ENCODE measurements around the gene CDC25B. TPM values are rescaled to one million over a fixed set of nuclear protein-coding genes. Genes with fewer than 3 reads are reported as not detected.
A peak's percentile ranks its signal among the peaks of the same experiment; 100 is the strongest.

CDC25B gene
- total RNA-seq, 2 donors from 2014 or later: 8.7 to 25.6 TPM

DNA sequence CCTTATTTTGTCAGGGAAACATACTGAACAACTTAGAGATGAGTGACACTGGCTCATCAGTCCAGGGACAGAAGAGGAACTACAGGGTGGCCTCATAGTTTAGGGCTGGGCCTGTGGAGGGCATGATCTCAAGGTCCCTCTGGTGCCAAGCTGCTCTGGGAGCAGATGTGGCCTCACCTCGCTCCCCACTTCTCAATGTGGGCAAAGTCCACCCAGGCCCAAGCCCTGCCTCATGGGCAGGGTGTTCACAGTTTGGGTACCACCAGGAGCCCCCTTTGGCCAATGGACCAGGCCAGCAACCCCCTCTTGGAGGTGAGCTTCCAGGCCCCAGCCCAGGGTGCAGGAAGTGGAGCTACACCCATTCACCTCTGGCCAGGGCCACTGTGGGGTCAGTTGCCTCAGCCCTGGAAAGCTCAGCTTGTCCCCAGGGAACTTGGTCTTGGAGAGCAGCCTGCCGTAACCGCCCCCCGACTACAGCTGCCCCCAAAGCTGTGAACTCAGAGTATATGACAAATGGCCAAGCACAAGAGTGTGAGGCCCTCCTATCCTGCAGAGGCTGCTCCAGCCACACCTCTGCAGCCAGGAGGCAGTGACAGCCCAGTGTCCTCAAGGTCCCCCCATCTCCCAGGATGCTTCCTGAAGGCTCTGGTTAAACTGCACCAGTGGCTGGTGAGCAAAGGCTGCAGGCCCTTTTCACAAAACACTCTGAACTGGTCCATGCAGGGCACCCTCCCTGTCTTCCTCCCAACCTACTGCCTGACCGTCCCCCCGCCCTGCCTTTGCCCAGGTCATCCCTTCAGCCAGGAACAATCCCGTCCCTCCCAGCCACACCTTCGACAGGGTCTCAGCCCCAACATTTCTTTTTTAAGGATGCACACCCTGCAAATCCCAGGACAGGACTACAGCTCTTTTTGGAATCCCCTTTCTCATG, 32.2 kb upstream of the CDC25B start:
- no peak overlapping the region for H3K4me3 ChIP-seq
- H3K36me3 ChIP-seq: no peaks in the 10 kb centered on the region
- 89% methylated on average over 8 of the region's 8 CpGs for WGBS
- no peaks in the 10 kb centered on the region for H3K27me3 ChIP-seq (replicated peaks; ENCODE audit: insufficient read depth)
- DNase-seq (ENCODE audit: low spot score): no peak
- no peaks in the 10 kb centered on the region for H3K4me1 ChIP-seq (replicated peaks)
- no peak for TF ChIP-seq POLR2AphosphoS5 (IDR thresholded peaks at IDR 0.05)
- no peak for TF ChIP-seq CTCF (IDR thresholded peaks at IDR 0.05)
- no peak for TF ChIP-seq POLR2A (IDR thresholded peaks at IDR 0.05)
- no peak overlapping the region for H3K27ac ChIP-seq
- intact Hi-C loops (cut with DNase I): no loop called here
- no peaks in the 10 kb centered on the region for H3K9me3 ChIP-seq

DNA sequence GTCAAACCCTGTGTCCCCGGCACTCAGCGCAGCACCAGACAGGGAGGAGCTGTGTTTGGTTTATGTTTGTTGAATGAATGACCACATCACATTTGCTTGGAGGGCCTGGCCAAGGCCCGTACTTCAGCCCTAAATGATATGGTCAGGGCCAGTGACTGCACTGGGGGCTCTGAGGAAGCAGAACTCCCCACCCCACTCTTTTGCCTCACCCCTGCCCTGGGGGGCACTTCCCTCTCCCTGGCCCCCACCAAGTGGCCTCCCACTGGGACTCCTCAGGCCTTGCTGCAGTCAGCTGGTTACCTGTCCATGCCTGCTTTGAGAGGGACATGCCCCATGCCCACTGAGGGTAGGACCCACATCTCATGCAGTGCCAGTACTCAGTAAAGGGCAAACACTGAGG, 31.5 kb upstream of the CDC25B start:
- intact Hi-C loops (cut with DNase I): loop anchor here (5.0 kb wide), 1 partner anchor 87 kb away; no protein-coding TSS in a partner anchor
- Histone ChIP-seq H3K4me1 (replicated peaks) (no peaks in the 10 kb centered on the region), H3K27me3 (replicated peaks; ENCODE audit: insufficient read depth) (no peaks in the 10 kb centered on the region), H3K4me3 (no peak overlapping the region), H3K36me3 (no peaks in the 10 kb centered on the region), H3K9me3 (no peaks in the 10 kb centered on the region), H3K27ac (no peak overlapping the region)
- 98% methylated on average over 3 of the region's 3 CpGs for WGBS
- DNase-seq (ENCODE audit: low spot score): no peak
- no peak for TF ChIP-seq POLR2A (IDR thresholded peaks at IDR 0.05)
- TF ChIP-seq CTCF (IDR thresholded peaks at IDR 0.05): no peak
- TF ChIP-seq POLR2AphosphoS5 (IDR thresholded peaks at IDR 0.05): no peak

DNA sequence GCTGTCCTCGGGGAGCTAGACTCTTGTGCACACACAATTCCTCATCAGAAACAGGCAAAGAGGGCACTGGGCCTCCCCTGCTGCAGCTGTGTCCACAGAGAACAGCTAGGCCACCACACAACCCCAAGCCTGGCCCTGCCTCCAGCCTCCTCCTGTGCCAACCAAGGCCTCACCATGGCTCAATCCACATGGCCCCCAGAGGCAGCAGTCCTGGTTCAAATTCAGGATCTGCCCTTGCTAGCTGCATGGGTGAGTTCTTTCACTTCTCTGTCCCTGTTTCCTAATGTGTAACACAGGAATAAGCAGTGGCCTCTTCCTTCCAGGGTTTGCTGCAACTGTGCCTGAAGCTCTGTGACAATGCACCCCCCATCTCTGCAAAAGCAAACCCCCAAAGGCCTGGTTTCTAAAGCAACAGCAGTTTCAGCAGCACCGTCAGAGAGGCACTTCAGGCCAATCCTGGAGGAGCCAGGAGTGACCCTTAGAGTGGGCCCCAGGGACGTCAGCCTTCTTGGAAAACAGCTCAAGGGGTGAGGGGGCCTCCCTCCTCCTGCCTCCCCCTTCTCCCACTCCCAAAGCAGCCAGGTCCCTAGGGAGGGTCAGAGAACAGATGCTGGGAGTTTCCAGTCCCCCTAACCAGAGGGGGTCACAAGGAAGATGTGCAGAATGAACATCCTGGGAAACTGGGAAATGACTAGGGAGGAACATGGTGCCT, 30.8 kb upstream of the CDC25B start:
- no peak overlapping the region for H3K27ac ChIP-seq
- no peaks in the 10 kb centered on the region for H3K4me1 ChIP-seq (replicated peaks)
- no peaks in the 10 kb centered on the region for H3K9me3 ChIP-seq
- H3K36me3 ChIP-seq: no peaks in the 10 kb centered on the region
- intact Hi-C loops (cut with DNase I): loop anchor here (5.0 kb wide), 1 partner anchor 88 kb away; no protein-coding TSS in a partner anchor
- WGBS: 70% methylated on average over 3 of the region's 3 CpGs
- no peak overlapping the region for H3K4me3 ChIP-seq
- no peaks in the 10 kb centered on the region for H3K27me3 ChIP-seq (replicated peaks; ENCODE audit: insufficient read depth)
- no peak for DNase-seq (ENCODE audit: low spot score)
- no peak for TF ChIP-seq POLR2AphosphoS5 (IDR thresholded peaks at IDR 0.05)
- TF ChIP-seq POLR2A (IDR thresholded peaks at IDR 0.05): no peak
- no peak for TF ChIP-seq CTCF (IDR thresholded peaks at IDR 0.05)

DNA sequence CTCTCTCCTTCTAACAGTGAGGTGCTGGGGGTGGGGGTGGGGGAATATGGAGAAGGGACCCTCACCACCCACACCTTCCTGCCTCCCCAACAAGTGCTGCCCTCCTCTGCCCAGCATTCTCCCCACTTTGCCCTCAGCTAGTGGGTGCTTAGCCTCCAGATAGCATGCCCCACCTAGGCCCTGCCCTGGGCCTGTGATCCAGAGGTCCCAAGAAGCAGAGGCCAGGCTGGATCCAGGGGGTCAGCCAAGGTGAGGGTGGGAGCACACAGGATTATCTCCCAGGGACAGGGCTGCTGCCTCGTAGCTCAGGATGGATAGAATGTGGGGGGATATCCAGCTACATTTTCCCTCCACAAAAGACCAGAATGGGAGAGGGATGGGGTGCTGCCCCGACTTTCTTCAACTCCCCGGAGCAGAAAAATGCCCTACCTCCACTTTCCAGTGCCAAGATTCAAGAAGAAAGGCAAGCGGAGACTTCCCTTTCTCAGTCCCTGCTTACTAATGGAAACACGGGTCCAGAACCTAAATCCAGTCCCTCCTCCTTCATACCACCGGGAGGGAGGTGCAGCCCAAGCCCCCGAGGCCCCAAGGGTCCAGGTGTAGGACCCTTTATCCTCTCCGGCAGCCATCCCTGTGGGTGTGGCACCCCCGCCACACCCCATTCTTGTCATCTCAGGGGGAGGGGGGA, 29.5 kb upstream of the CDC25B start:
- H3K4me1 ChIP-seq (replicated peaks): no peaks in the 10 kb centered on the region
- no peak for DNase-seq (ENCODE audit: low spot score)
- no peak overlapping the region for H3K27ac ChIP-seq
- TF ChIP-seq POLR2A (IDR thresholded peaks at IDR 0.05): no peak
- TF ChIP-seq POLR2AphosphoS5 (IDR thresholded peaks at IDR 0.05): no peak
- no peak for TF ChIP-seq CTCF (IDR thresholded peaks at IDR 0.05)
- intact Hi-C loops (cut with DNase I): loop anchor here (5.0 kb wide), 1 partner anchor 89 kb away; no protein-coding TSS in a partner anchor
- H3K27me3 ChIP-seq (replicated peaks; ENCODE audit: insufficient read depth): no peaks in the 10 kb centered on the region
- no peaks in the 10 kb centered on the region for H3K36me3 ChIP-seq
- H3K9me3 ChIP-seq: no peaks in the 10 kb centered on the region
- peak overlapping the region; percentile 53 to 54 for H3K4me3 ChIP-seq
- 18% methylated on average over 9 of the region's 9 CpGs for WGBS

All from prostate gland (tissue), 2 donors.